Mesenchymal stem cell (in vitro differentiated cells and primary cell): ENCODE results near the gene MKS1. TPM values are rescaled to one million over a fixed set of nuclear protein-coding genes. Genes with fewer than 3 reads are reported as not detected.

Experiments
- DNase-seq: peaks from one replicate; pipeline ENCODE4 v3.0.0-alpha.2; 2013
- H2AFZ ChIP-seq: one replicate; pipeline ENCODE4 v1.6.1; 2013; ENCODE audit warnings: low read depth, mild to moderate bottlenecking, control low read depth, inconsistent platforms, low read length, moderate library complexity
- H2AK5ac ChIP-seq: 2 replicates; pipeline ENCODE4 v1.6.1; 2013; ENCODE audit warnings: low read length, moderate library complexity, mild to moderate bottlenecking, inconsistent platforms; ENCODE audit not compliant: severe bottlenecking
- H2BK120ac ChIP-seq: one replicate; pipeline ENCODE4 v1.6.1; 2013; ENCODE audit warnings: low read depth, mild to moderate bottlenecking, inconsistent platforms, low read length, moderate library complexity
- H2BK12ac ChIP-seq, 2 experiments: one replicate each; pipeline ENCODE4 v1.6.1; 2013; ENCODE audit warnings: inconsistent platforms in 2 of 2, low read length in 2 of 2, mild to moderate bottlenecking in 2 of 2, moderate library complexity in 2 of 2, control low read depth in 1 of 2
- H2BK15ac ChIP-seq: one replicate; pipeline ENCODE4 v1.6.1; 2013; ENCODE audit warnings: mild to moderate bottlenecking, low read depth, inconsistent platforms; ENCODE audit not compliant: poor library complexity, severe bottlenecking
- H2BK5ac ChIP-seq: 2 replicates; pipeline ENCODE4 v1.6.1; 2013; ENCODE audit warnings: low read depth, mild to moderate bottlenecking, low read length, control low read depth, inconsistent platforms; ENCODE audit not compliant: poor library complexity, severe bottlenecking
- H3K14ac ChIP-seq, 2 experiments: one replicate each; pipeline ENCODE4 v1.6.1; 2013; ENCODE audit warnings: inconsistent platforms in 2 of 2, low read length in 2 of 2, control low read depth in 1 of 2, mild to moderate bottlenecking in 1 of 2, moderate library complexity in 1 of 2
- H3K18ac ChIP-seq, 2 experiments: one replicate each; pipeline ENCODE4 v1.6.1; 2013; ENCODE audit warnings: inconsistent platforms in 2 of 2, low read length in 2 of 2, control low read depth in 1 of 2, low read depth in 1 of 2, mild to moderate bottlenecking in 1 of 2
- H3K23ac ChIP-seq, 2 experiments: one replicate each; pipeline ENCODE4 v1.6.1; 2013; ENCODE audit warnings: inconsistent platforms in 2 of 2, low read length in 2 of 2, mild to moderate bottlenecking in 2 of 2, moderate library complexity in 2 of 2, control low read depth in 1 of 2
- H3K27ac ChIP-seq: 2 replicates; pipeline ENCODE4 v1.5.1; 2013; ENCODE audit warnings: mild to moderate bottlenecking, moderate library complexity, low read length, control low read depth, inconsistent platforms; ENCODE audit not compliant: poor library complexity, severe bottlenecking
- H3K27me3 ChIP-seq, 2 experiments: 2 replicates each; pipeline versions ENCODE4 v1.6.1 to v1.7.0; 2013; ENCODE audit warnings: low read length in 2 of 2, mild to moderate bottlenecking in 2 of 2, moderate library complexity in 2 of 2, control low read depth in 1 of 2, inconsistent platforms in 1 of 2; ENCODE audit not compliant: control insufficient read depth in 1 of 2, insufficient read depth in 1 of 2
- H3K36me3 ChIP-seq, 2 experiments: 2 replicates each; pipeline versions ENCODE4 v1.6.1 to v1.7.0; 2013; ENCODE audit warnings: low read length in 2 of 2, control low read depth in 1 of 2, inconsistent platforms in 1 of 2, low read depth in 1 of 2, mild to moderate bottlenecking in 1 of 2; ENCODE audit not compliant: insufficient read depth in 2 of 2, control insufficient read depth in 1 of 2
- H3K4ac ChIP-seq, 2 experiments: one replicate each; pipeline ENCODE4 v1.6.1; 2013; ENCODE audit warnings: inconsistent platforms in 2 of 2, low read length in 2 of 2, mild to moderate bottlenecking in 2 of 2, moderate library complexity in 2 of 2, control low read depth in 1 of 2, low read depth in 1 of 2
- H3K4me1 ChIP-seq: 2 replicates; pipeline ENCODE4 v1.6.1; 2013; ENCODE audit warnings: low read depth, low read length, control low read depth; ENCODE audit not compliant: control insufficient read depth, insufficient read depth
- H3K4me2 ChIP-seq: 2 replicates; pipeline ENCODE4 v1.6.1; 2013; ENCODE audit warnings: low read length, mild to moderate bottlenecking, inconsistent platforms; ENCODE audit not compliant: poor library complexity, severe bottlenecking
- H3K4me3 ChIP-seq, 2 experiments: 2 replicates each; pipeline versions ENCODE4 v1.5.1 to v1.7.0; 2013; ENCODE audit warnings: low read length in 2 of 2, mild to moderate bottlenecking in 2 of 2, control low read depth in 1 of 2, low read depth in 1 of 2; ENCODE audit not compliant: insufficient read depth in 1 of 2
- H3K79me1 ChIP-seq: replicated peaks from 2 replicates; pipeline ENCODE4 v1.6.1; 2013; ENCODE audit warnings: mild to moderate bottlenecking, control low read depth, low read length, inconsistent platforms; ENCODE audit not compliant: poor library complexity, severe bottlenecking
- H3K9ac ChIP-seq: 2 replicates; pipeline ENCODE4 v1.7.0; 2013; ENCODE audit warnings: mild to moderate bottlenecking, low read length, moderate library complexity
- H3K9me3 ChIP-seq: 2 replicates; pipeline ENCODE4 v1.7.0; 2013; ENCODE audit warnings: mild to moderate bottlenecking, low read length; ENCODE audit not compliant: control insufficient read depth
- H4K8ac ChIP-seq: one replicate; pipeline ENCODE4 v1.6.1; 2013; ENCODE audit warnings: inconsistent platforms, mild to moderate bottlenecking, low read length, moderate library complexity
- H4K91ac ChIP-seq: one replicate; pipeline ENCODE4 v1.6.1; 2013; ENCODE audit warnings: mild to moderate bottlenecking, low read length, inconsistent platforms
- WGBS: methylation state at CpG from one replicate; pipeline ENCODE4 v1.1.7; 2013; ENCODE audit warnings: mixed read lengths; 5-methylcytosine and 5-hydroxymethylcytosine counted together
- polyA plus RNA-seq, 2 experiments: library from polyadenylated mRNA; stranded (reverse); fragments of 200-250 nt; gene quantifications; one replicate each; pipeline ENCODE4 v1.2.3, GENCODE V29; 2013

The MKS1 gene
- polyA plus RNA-seq (2013, experiment 1 of 2) = 5.3 TPM
- polyA plus RNA-seq (2013, experiment 2 of 2) = 6.2 TPM

- 5% methylated on average over 56 of the region's 56 CpGs for WGBS
- Histone ChIP-seq H3K4me1 (peaks cover 5% of the 10 kb centered on the region), H3K14ac (peak within 1 kb of the TSS in 1 of 2 experiments; percentile 93), H4K8ac (peak within 1 kb of the TSS; percentile 93), H2BK15ac (no peak within 1 kb of the TSS), H3K4me2 (peak within 1 kb of the TSS; percentile 78), H3K9me3 (no peaks in the 10 kb centered on the region), H2AFZ (peak within 1 kb of the TSS; percentile 84), H3K27ac (no peak within 1 kb of the TSS), H2BK120ac (no peak within 1 kb of the TSS), H3K18ac (peak within 1 kb of the TSS in 1 of 2 experiments; percentile 88), H3K23ac (no peak within 1 kb of the TSS), H3K9ac (peak within 1 kb of the TSS; percentile 95), H3K4me3 (peak within 1 kb of the TSS; percentile 75 to 98), H2BK5ac (no peak within 1 kb of the TSS), H3K79me1 (no peaks in the 10 kb centered on the region), H3K36me3 (peaks cover under 1 to 19% of the 10 kb centered on the region in 2 experiments), H2AK5ac (no peak within 1 kb of the TSS), H4K91ac (peak within 1 kb of the TSS; percentile 65), H2BK12ac (peak within 1 kb of the TSS in 1 of 2 experiments; percentile 24), H3K4ac (peak within 1 kb of the TSS in 1 of 2 experiments; percentile 81), H3K27me3 (no peaks in the 10 kb centered on the region)
- DNase-seq = peak; percentile 90
Measured at GRCh38 chr17:58219007-58219788, at the start of gene MKS1. MKS1 (minus strand) TSS chr17:58219255; CDS start chr17:58219230, 25 bp downstream.

DNA sequence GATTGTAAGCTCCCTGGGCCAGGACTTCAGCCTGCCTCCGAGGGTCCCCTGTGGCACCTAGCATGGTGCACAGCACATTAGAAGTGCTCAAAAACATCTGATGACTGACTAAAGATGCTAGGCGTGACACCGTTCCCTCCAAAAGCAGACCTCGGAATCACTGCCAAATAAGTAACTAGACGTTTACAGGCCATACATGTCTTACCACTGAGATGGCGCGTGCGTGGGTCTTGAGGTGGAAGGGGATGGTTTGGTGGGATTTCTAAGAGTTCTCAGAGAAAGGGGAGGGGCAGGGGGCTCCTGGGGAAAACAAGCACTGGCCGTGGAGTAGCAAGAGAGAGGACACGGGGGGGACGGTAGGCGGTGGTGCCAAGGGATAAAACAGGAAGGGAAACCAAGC is 49.3 kb upstream of the MKS1 start:
- Histone ChIP-seq H4K91ac (no peak overlapping the region), H2BK5ac (no peak overlapping the region), H3K4me1 (no peaks in the 10 kb centered on the region), H2AFZ (no peak overlapping the region), H3K14ac (no peak overlapping the region), H3K9ac (no peak overlapping the region), H3K4me2 (no peak overlapping the region), H2BK15ac (no peak overlapping the region), H2BK120ac (no peak overlapping the region), H3K27me3 (peaks cover 33 to 50% of the 10 kb centered on the region in 2 experiments), H3K36me3 (no peaks in the 10 kb centered on the region), H3K27ac (no peak overlapping the region), H3K18ac (no peak overlapping the region), H2BK12ac (no peak overlapping the region), H3K23ac (no peak overlapping the region), H3K9me3 (no peaks in the 10 kb centered on the region), H3K4ac (no peak overlapping the region), H3K79me1 (no peaks in the 10 kb centered on the region), H2AK5ac (no peak overlapping the region), H3K4me3 (no peak overlapping the region), H4K8ac (no peak overlapping the region)
- DNase-seq = no peak
- WGBS = 92% methylated on average over 10 of the region's 12 CpGs

- Histone ChIP-seq H4K91ac (no peak overlapping the region), H4K8ac (no peak overlapping the region), H3K18ac (no peak overlapping the region), H2AFZ (no peak overlapping the region), H3K27ac (no peak overlapping the region), H2AK5ac (no peak overlapping the region), H2BK5ac (no peak overlapping the region), H3K9ac (no peak overlapping the region), H3K79me1 (no peaks in the 10 kb centered on the region), H3K23ac (no peak overlapping the region), H3K36me3 (no peaks in the 10 kb centered on the region), H3K9me3 (no peaks in the 10 kb centered on the region), H2BK12ac (no peak overlapping the region), H3K4ac (no peak overlapping the region), H3K4me1 (no peaks in the 10 kb centered on the region), H2BK120ac (no peak overlapping the region), H3K14ac (no peak overlapping the region), H3K27me3 (peaks cover 34 to 52% of the 10 kb centered on the region in 2 experiments), H2BK15ac (no peak overlapping the region), H3K4me3 (no peak overlapping the region), H3K4me2 (no peak overlapping the region)
- DNase-seq = no peak
- 81% methylated on average over 22 of the region's 22 CpGs for WGBS
Measured at GRCh38 chr17:58267347-58268324, 48.6 kb upstream of the MKS1 start.
